ENCODE measurements around the gene CHCHD10. TPM values are rescaled to one million over a fixed set of nuclear protein-coding genes. Genes with fewer than 3 reads are reported as not detected.

CHCHD10 gene
- total and polyA plus RNA-seq, 10 donors, result 16.8 to 189 (median 95.1) TPM

- H3K9me3 ChIP-seq, result no peaks in the 10 kb centered on the region
- peaks cover 0 to 16% (median 0%) of the 10 kb centered on the region in 7 donors for H3K27me3 ChIP-seq (replicated peaks in 1 of 7)
- H3K4me3 ChIP-seq, result no peak overlapping the region
- H3K36me3 ChIP-seq, result no peaks in the 10 kb centered on the region
- no peak for DNase-seq
- H3K4me1 ChIP-seq, result peaks cover 12 to 40% (median 28%) of the 10 kb centered on the region in 6 donors
- TF ChIP-seq POLR2A (IDR thresholded peaks at IDR 0.05) (no peak), CTCF (IDR thresholded peaks at IDR 0.05 in 8 of 11, conservative IDR thresholded peaks at IDR 0.05 in 3 of 11) (no peak), POLR2AphosphoS5 (IDR thresholded peaks at IDR 0.05) (no peak)
- H3K27ac ChIP-seq, result no peak overlapping the region
- intact Hi-C loops (cut with DNase I; ENCODE audit: low total_unique reads), result no loop called here
- WGBS, 5 donors, result 70 to 83% (median 76%) methylated on average over 3 of the region's 3 CpGs
Measured at GRCh38 chr22:23775779-23776375, 8.1 kb upstream of the CHCHD10 start.

GRCh38 chr22:23774922-23775436 is 7.2 kb upstream of the CHCHD10 start:
- Histone ChIP-seq H3K9me3 (no peaks in the 10 kb centered on the region), H3K36me3 (no peaks in the 10 kb centered on the region), H3K27ac (no peak overlapping the region), H3K4me3 (no peak overlapping the region), H3K4me1 (peaks cover 14 to 48% (median 36%) of the 10 kb centered on the region in 6 donors), H3K27me3 (replicated peaks in 1 of 7) (peaks cover 0 to 16% (median 0%) of the 10 kb centered on the region in 7 donors)
- TF ChIP-seq POLR2A (IDR thresholded peaks at IDR 0.05) (no peak), CTCF (IDR thresholded peaks at IDR 0.05 in 8 of 11, conservative IDR thresholded peaks at IDR 0.05 in 3 of 11) (no peak), POLR2AphosphoS5 (IDR thresholded peaks at IDR 0.05) (no peak)
- 78 to 100% (median 89%) methylated on average over 1 to 2 of the region's 2 CpGs for WGBS, 5 donors
- no peak for DNase-seq
- intact Hi-C loops (cut with DNase I; ENCODE audit: low total_unique reads), result loop anchor here (5.0 kb wide), 1 partner anchor 72 kb away; no protein-coding TSS in a partner anchor

GRCh38 chr22:23774114-23774921 is 6.5 kb upstream of the CHCHD10 start:
- H3K27me3 ChIP-seq (replicated peaks in 1 of 7), result peaks cover 0 to 16% (median 0%) of the 10 kb centered on the region in 7 donors
- no peaks in the 10 kb centered on the region for H3K9me3 ChIP-seq
- H3K36me3 ChIP-seq, result no peaks in the 10 kb centered on the region
- no peak overlapping the region for H3K4me3 ChIP-seq
- WGBS, 5 donors, result 84 to 90% (median 85%) methylated on average over 12 of the region's 12 CpGs
- intact Hi-C loops (cut with DNase I; ENCODE audit: low total_unique reads), result loop anchor here (5.0 kb wide), 1 partner anchor 73 kb away; no protein-coding TSS in a partner anchor
- peaks cover 14 to 54% (median 41%) of the 10 kb centered on the region in 6 donors for H3K4me1 ChIP-seq
- no peak overlapping the region for H3K27ac ChIP-seq
- DNase-seq, result no peak
- no peak for TF ChIP-seq POLR2AphosphoS5 (IDR thresholded peaks at IDR 0.05)
- TF ChIP-seq POLR2A (IDR thresholded peaks at IDR 0.05), result no peak

- intact Hi-C loops (cut with DNase I; ENCODE audit: low total_unique reads), result loop anchor here (5.0 kb wide), 1 partner anchor 74 kb away; no protein-coding TSS in a partner anchor
- WGBS, 5 donors, result 81 to 88% (median 85%) methylated on average over 7 of the region's 7 CpGs
- no peak for DNase-seq
- peaks cover 0 to 16% (median 0%) of the 10 kb centered on the region in 7 donors for H3K27me3 ChIP-seq (replicated peaks in 1 of 7)
- peak overlapping the region in 4 of 8 donors; percentile 42 to 75 (median 50) for H3K4me3 ChIP-seq
- TF ChIP-seq POLR2A (IDR thresholded peaks at IDR 0.05), result no peak
- no peak for TF ChIP-seq POLR2AphosphoS5 (IDR thresholded peaks at IDR 0.05)
- TF ChIP-seq CTCF (IDR thresholded peaks at IDR 0.05 in 8 of 11, conservative IDR thresholded peaks at IDR 0.05 in 3 of 11), result no peak
- H3K36me3 ChIP-seq, result no peaks in the 10 kb centered on the region
- H3K27ac ChIP-seq, result no peak overlapping the region
- peaks cover 16 to 62% (median 49%) of the 10 kb centered on the region in 6 donors for H3K4me1 ChIP-seq
- no peaks in the 10 kb centered on the region for H3K9me3 ChIP-seq
Measured at GRCh38 chr22:23773483-23774113, 5.8 kb upstream of the CHCHD10 start.

All from spleen (tissue), 11 donors.